ENCODE data around the gene CYP46A1.

The CYP46A1 gene

GRCh38 chr14:99671235-99672224 is 12.6 kb upstream of the CYP46A1 start:
- Histone ChIP-seq H2AFZ (ENCODE audit: low read depth) (no peak overlapping the region), H3K4me2 (peak overlapping the region; percentile 77; the same call in 1 of the 2 replicates), H3K36me3 (ENCODE audit: insufficient read depth) (no peaks in the 10 kb centered on the region), H3K79me2 (ENCODE audit: insufficient read depth, low read depth) (no peaks in the 10 kb centered on the region), H3K4me1 (ENCODE audit: low read depth, poor library complexity, severe bottlenecking) (peaks cover 36% of the 10 kb centered on the region), H4K20me1 (ENCODE audit: insufficient read depth) (no peaks in the 10 kb centered on the region), H3K27ac (peak overlapping the region; percentile 83; the same call in 1 of the 2 replicates), H3K27me3 (ENCODE audit: insufficient read depth, low read depth) (no peaks in the 10 kb centered on the region), H3K9ac (no peak overlapping the region), H3K4me3 (IDR thresholded peaks at IDR 0.05; ENCODE audit: insufficient read depth, low read depth, low read length) (no peak overlapping the region)
- TF ChIP-seq CTCF (conservative IDR thresholded peaks at IDR 0.05; ENCODE audit: low read depth, low read length), result no peak

- Histone ChIP-seq H2AFZ (ENCODE audit: low read depth) (peak overlapping the region; percentile 21; the same call in 1 of the 2 replicates), H3K4me2 (peak overlapping the region; percentile 77), H3K27me3 (ENCODE audit: insufficient read depth, low read depth) (no peaks in the 10 kb centered on the region), H3K4me3 (IDR thresholded peaks at IDR 0.05; ENCODE audit: insufficient read depth, low read depth, low read length) (no peak overlapping the region), H3K79me2 (ENCODE audit: insufficient read depth, low read depth) (no peaks in the 10 kb centered on the region), H3K36me3 (ENCODE audit: insufficient read depth) (no peaks in the 10 kb centered on the region), H3K27ac (peak overlapping the region; percentile 83), H4K20me1 (ENCODE audit: insufficient read depth) (no peaks in the 10 kb centered on the region), H3K9ac (peak overlapping the region; percentile 43; the same call in 1 of the 2 replicates), H3K4me1 (ENCODE audit: low read depth, poor library complexity, severe bottlenecking) (peaks cover 36% of the 10 kb centered on the region)
- TF ChIP-seq CTCF (conservative IDR thresholded peaks at IDR 0.05; ENCODE audit: low read depth, low read length), result no peak
Observed at GRCh38 chr14:99672506-99673304, 11.4 kb upstream of the CYP46A1 start.

GRCh38 chr14:99673305-99674063 is 10.6 kb upstream of the CYP46A1 start:
- H3K4me2 ChIP-seq, result peak overlapping the region; percentile 91
- peak overlapping the region; percentile 83 for H3K27ac ChIP-seq

More at GRCh38 chr14:99673305-99674063, 10.6 kb upstream of the CYP46A1 start:
- no peaks in the 10 kb centered on the region for H4K20me1 ChIP-seq (ENCODE audit: insufficient read depth)
- no peaks in the 10 kb centered on the region for H3K79me2 ChIP-seq (ENCODE audit: insufficient read depth, low read depth)
- TF ChIP-seq CTCF (conservative IDR thresholded peaks at IDR 0.05; ENCODE audit: low read depth, low read length), result no peak
- H2AFZ ChIP-seq (ENCODE audit: low read depth), result peak overlapping the region; percentile 21; the same call in 1 of the 2 replicates
- peak overlapping the region; percentile 53; the same call in 1 of the 2 replicates for H3K9ac ChIP-seq
- H3K4me1 ChIP-seq (ENCODE audit: low read depth, poor library complexity, severe bottlenecking), result peaks cover 36% of the 10 kb centered on the region
- no peaks in the 10 kb centered on the region for H3K36me3 ChIP-seq (ENCODE audit: insufficient read depth)
- H3K4me3 ChIP-seq (IDR thresholded peaks at IDR 0.05; ENCODE audit: insufficient read depth, low read depth, low read length), result no peak overlapping the region
- H3K27me3 ChIP-seq (ENCODE audit: insufficient read depth, low read depth), result no peaks in the 10 kb centered on the region

Measured in KMS-11 (cell line).